Activated T-cell treated with anti-CD3 and anti-CD28 coated beads, Interleukin-2, amount 50 U/mL, for 72 hours (primary cell): ENCODE measurements around the gene FSTL5. TPM values are rescaled to one million over a fixed set of nuclear protein-coding genes. Genes with fewer than 3 reads are reported as not detected.
"Not testable (repeated sequence)": the region's sequence is repeated elsewhere in the genome, so short reads cannot be mapped to it uniquely, and the experiment has no call there.

ENCODE experiments used
- ATAC-seq, 2 donors: fragments of 150-1000 bp; cut with Tn5 transposase; replicated peaks in 1 of 2; 2 replicates each; pipeline ENCODE4 v1.10.0; 2021; ENCODE audit warnings: moderate library complexity in 2 of 2, mild to moderate bottlenecking in 1 of 2
- DNase-seq, 2 donors: peaks; one replicate each; pipeline ENCODE4 v3.0.0; 2021 to 2022; ENCODE audit warnings: mixed read lengths in 1 of 2
- H3K27ac Mint-ChIP-seq: one replicate; pipeline ENCODE4 v1.8.0; 2022; ENCODE audit warnings: mild to moderate bottlenecking, moderate library complexity, mixed read lengths
- H3K27me3 Mint-ChIP-seq: one replicate; pipeline ENCODE4 v1.8.0; 2022; ENCODE audit warnings: low read depth, mixed read lengths
- H3K36me3 Mint-ChIP-seq, 2 donors: one replicate each; pipeline ENCODE4 v1.8.0; 2022; ENCODE audit warnings: mixed read lengths in 2 of 2, mild to moderate bottlenecking in 1 of 2; ENCODE audit not compliant: insufficient read depth in 2 of 2
- H3K4me1 Mint-ChIP-seq: one replicate; pipeline ENCODE4 v1.8.0; 2022; ENCODE audit warnings: low read depth, mixed read lengths
- H3K4me3 Mint-ChIP-seq, 2 donors: one replicate each; pipeline ENCODE4 v1.8.0; 2022; ENCODE audit warnings: mild to moderate bottlenecking in 2 of 2, mixed read lengths in 2 of 2, moderate library complexity in 2 of 2
- H3K9me3 Mint-ChIP-seq, 2 donors: one replicate each; pipeline ENCODE4 v1.8.0; 2022; ENCODE audit warnings: mixed read lengths in 2 of 2
- total RNA-seq, 2 donors: library from RNA; stranded (reverse); gene quantifications; one replicate each; pipeline ENCODE4 v1.2.3, GENCODE V29; 2022

Gene FSTL5
- total RNA-seq, 2 donors from 2014 or later, result not detected

GRCh38 chr4:161767116-161767515 is 396.7 kb downstream of the FSTL5 start:
- Mint-ChIP-seq H3K4me3 (no peak overlapping the region), H3K27ac (no peak overlapping the region), H3K36me3 (peaks cover 0 to 2% of the 10 kb centered on the region in 2 donors), H3K4me1 (no peaks in the 10 kb centered on the region), H3K9me3 (peaks cover 2 to 6% of the 10 kb centered on the region in 2 donors), H3K27me3 (no peaks in the 10 kb centered on the region)
- DNase-seq (no peak), ATAC-seq (no peak)

- no peaks in the 10 kb centered on the region for H3K27me3 Mint-ChIP-seq
- no peak for DNase-seq
- H3K27ac Mint-ChIP-seq, result no peak overlapping the region
- no peak for ATAC-seq
- H3K4me3 Mint-ChIP-seq, result no peak overlapping the region
- no peaks in the 10 kb centered on the region for H3K4me1 Mint-ChIP-seq
- H3K9me3 Mint-ChIP-seq, result peaks cover 2 to 6% of the 10 kb centered on the region in 2 donors
- H3K36me3 Mint-ChIP-seq, result peaks cover 0 to 2% of the 10 kb centered on the region in 2 donors
These were observed 401.0 kb downstream of the FSTL5 start for GRCh38 chr4:161762796-161763195.

- Mint-ChIP-seq H3K27ac (no peak overlapping the region), H3K4me1 (no peaks in the 10 kb centered on the region), H3K36me3 (no peaks in the 10 kb centered on the region), H3K9me3 (peaks cover 2 to 4% of the 10 kb centered on the region in 2 donors), H3K27me3 (no peaks in the 10 kb centered on the region), H3K4me3 (no peak overlapping the region)
- DNase-seq, result no peak
- no peak for ATAC-seq
These were observed 403.8 kb downstream of the FSTL5 start for GRCh38 chr4:161760008-161760407.

GRCh38 chr4:161758412-161758811 is 405.4 kb downstream of the FSTL5 start:
- H3K4me3 Mint-ChIP-seq, H3K36me3 Mint-ChIP-seq, H3K9me3 Mint-ChIP-seq, H3K27ac Mint-ChIP-seq, ATAC-seq, H3K4me1 Mint-ChIP-seq, H3K27me3 Mint-ChIP-seq, DNase-seq: not testable (repeated sequence)

- no peak overlapping the region for H3K4me3 Mint-ChIP-seq
- no peaks in the 10 kb centered on the region for H3K27me3 Mint-ChIP-seq
- no peak for DNase-seq
- H3K27ac Mint-ChIP-seq, result no peak overlapping the region
- no peaks in the 10 kb centered on the region for H3K4me1 Mint-ChIP-seq
- ATAC-seq, result no peak
- peaks cover 8 to 14% of the 10 kb centered on the region in 2 donors for H3K9me3 Mint-ChIP-seq
- no peaks in the 10 kb centered on the region for H3K36me3 Mint-ChIP-seq
These were observed 434.9 kb downstream of the FSTL5 start for GRCh38 chr4:161728929-161729328.

- Mint-ChIP-seq H3K36me3 (peaks cover 0 to 2% of the 10 kb centered on the region in 2 donors), H3K4me1 (no peaks in the 10 kb centered on the region), H3K27ac (no peak overlapping the region), H3K27me3 (no peaks in the 10 kb centered on the region), H3K9me3 (peaks cover 1 to 2% of the 10 kb centered on the region in 2 donors), H3K4me3 (no peak overlapping the region)
- DNase-seq (no peak), ATAC-seq (no peak)
These were observed 441.9 kb downstream of the FSTL5 start for GRCh38 chr4:161721947-161722346.

GRCh38 chr4:161717084-161717483 is 446.7 kb downstream of the FSTL5 start:
- H3K4me1 Mint-ChIP-seq, result no peaks in the 10 kb centered on the region

GRCh38 chr4:161714931-161715330 is 448.9 kb downstream of the FSTL5 start:
- ATAC-seq (no peak), DNase-seq (no peak)
- H3K27ac Mint-ChIP-seq, result no peak overlapping the region
- H3K27me3 Mint-ChIP-seq, result no peaks in the 10 kb centered on the region
- peaks cover 2 to 3% of the 10 kb centered on the region in 2 donors for H3K36me3 Mint-ChIP-seq
- H3K4me1 Mint-ChIP-seq, result no peaks in the 10 kb centered on the region
- H3K4me3 Mint-ChIP-seq, result no peak overlapping the region
- H3K9me3 Mint-ChIP-seq, result peaks cover 6 to 8% of the 10 kb centered on the region in 2 donors

More at GRCh38 chr4:161717084-161717483, 446.7 kb downstream of the FSTL5 start:
- Mint-ChIP-seq H3K9me3 (peaks cover 8% of the 10 kb centered on the region in 2 donors), H3K36me3 (peaks cover 2 to 3% of the 10 kb centered on the region in 2 donors), H3K27ac (no peak overlapping the region), H3K4me3 (no peak overlapping the region), H3K27me3 (no peaks in the 10 kb centered on the region)
- no peak for ATAC-seq
- DNase-seq, result no peak

- peaks cover 6 to 8% of the 10 kb centered on the region in 2 donors for H3K9me3 Mint-ChIP-seq
- no peaks in the 10 kb centered on the region for H3K4me1 Mint-ChIP-seq
- H3K36me3 Mint-ChIP-seq, result peaks cover 1 to 2% of the 10 kb centered on the region in 2 donors
- no peak overlapping the region for H3K4me3 Mint-ChIP-seq
- ATAC-seq (no peak), DNase-seq (no peak)
- no peaks in the 10 kb centered on the region for H3K27me3 Mint-ChIP-seq
- no peak overlapping the region for H3K27ac Mint-ChIP-seq
These were observed 449.6 kb downstream of the FSTL5 start for GRCh38 chr4:161714022-161714751.

- no peak overlapping the region for H3K27ac Mint-ChIP-seq
- no peak for ATAC-seq
- H3K4me3 Mint-ChIP-seq, result no peak overlapping the region
- no peaks in the 10 kb centered on the region for H3K27me3 Mint-ChIP-seq
- peaks cover 0 to 6% of the 10 kb centered on the region in 2 donors for H3K9me3 Mint-ChIP-seq
- DNase-seq, result no peak
- no peaks in the 10 kb centered on the region for H3K4me1 Mint-ChIP-seq
- no peaks in the 10 kb centered on the region for H3K36me3 Mint-ChIP-seq
These were observed 459.1 kb downstream of the FSTL5 start for GRCh38 chr4:161704653-161705052.

- Mint-ChIP-seq H3K9me3 (peaks cover 0 to 6% of the 10 kb centered on the region in 2 donors), H3K27me3 (no peaks in the 10 kb centered on the region), H3K4me1 (no peaks in the 10 kb centered on the region), H3K36me3 (no peaks in the 10 kb centered on the region), H3K4me3 (no peak overlapping the region), H3K27ac (no peak overlapping the region)
- DNase-seq, result no peak
- no peak for ATAC-seq
These were observed 459.8 kb downstream of the FSTL5 start for GRCh38 chr4:161704040-161704439.

- Mint-ChIP-seq H3K4me1 (no peaks in the 10 kb centered on the region), H3K27me3 (no peaks in the 10 kb centered on the region), H3K27ac (no peak overlapping the region), H3K4me3 (no peak overlapping the region), H3K9me3 (peaks cover 0 to 13% of the 10 kb centered on the region in 2 donors), H3K36me3 (peaks cover 0 to 2% of the 10 kb centered on the region in 2 donors)
- DNase-seq, result no peak
- no peak for ATAC-seq
These were observed 461.5 kb downstream of the FSTL5 start for GRCh38 chr4:161702287-161702686.

- H3K27ac Mint-ChIP-seq, result no peak overlapping the region
- no peak overlapping the region for H3K4me3 Mint-ChIP-seq
- DNase-seq, result no peak
- no peaks in the 10 kb centered on the region for H3K4me1 Mint-ChIP-seq
- H3K27me3 Mint-ChIP-seq, result no peaks in the 10 kb centered on the region
- peaks cover 0 to 4% of the 10 kb centered on the region in 2 donors for H3K36me3 Mint-ChIP-seq
- ATAC-seq, result no peak
- H3K9me3 Mint-ChIP-seq, result peaks cover 9 to 10% of the 10 kb centered on the region in 2 donors
These were observed 466.9 kb downstream of the FSTL5 start for GRCh38 chr4:161696944-161697343.

GRCh38 chr4:161680146-161680545 is 483.7 kb downstream of the FSTL5 start:
- Mint-ChIP-seq H3K27ac (no peak overlapping the region), H3K9me3 (peaks cover 3 to 4% of the 10 kb centered on the region in 2 donors), H3K27me3 (no peaks in the 10 kb centered on the region), H3K4me3 (no peak overlapping the region), H3K4me1 (no peaks in the 10 kb centered on the region), H3K36me3 (no peaks in the 10 kb centered on the region)
- ATAC-seq (no peak), DNase-seq (no peak)
